T-helper 1 cell (primary cell): ENCODE data around the gene RABL2A.
"Not testable (repeated sequence)": the region's sequence is repeated elsewhere in the genome, so short reads cannot be mapped to it uniquely, and the experiment has no call there.

ENCODE experiments used
- DNase-seq, 5 donors: peaks; one replicate each; pipeline ENCODE4 v3.0.0-alpha.2; 2012 to 2020

RABL2A gene

GRCh38 chr2:113609822-113610221, 17.2 kb upstream of the RABL2A start:
- DNase-seq: not testable (repeated sequence)

- DNase-seq: not testable (repeated sequence)
Observed at GRCh38 chr2:113621002-113621401, 6.1 kb upstream of the RABL2A start.

GRCh38 chr2:113625906-113626305, 1.2 kb upstream of the RABL2A start:
- not testable (repeated sequence) for DNase-seq

GRCh38 chr2:113632849-113633345, 5.8 kb downstream of the RABL2A start:
- DNase-seq: not testable (repeated sequence)

- not testable (repeated sequence) for DNase-seq
Observed at GRCh38 chr2:113635358-113635757, 8.3 kb downstream of the RABL2A start.

GRCh38 chr2:113636226-113636625, 9.2 kb downstream of the RABL2A start:
- not testable (repeated sequence) for DNase-seq

GRCh38 chr2:113638084-113638483, 11.0 kb downstream of the RABL2A start:
- not testable (repeated sequence) for DNase-seq

- not testable (repeated sequence) for DNase-seq
Observed at GRCh38 chr2:113646217-113646616, 19.2 kb downstream of the RABL2A start.

GRCh38 chr2:113650834-113651815, 24.1 kb downstream of the RABL2A start:
- not testable (repeated sequence) for DNase-seq

GRCh38 chr2:113652599-113652998, 25.5 kb downstream of the RABL2A start:
- not testable (repeated sequence) for DNase-seq

- not testable (repeated sequence) for DNase-seq
Observed at GRCh38 chr2:113656031-113656624, 29.1 kb downstream of the RABL2A start.

- DNase-seq: not testable (repeated sequence)
Observed at GRCh38 chr2:113657735-113658134, 30.7 kb downstream of the RABL2A start.

- not testable (repeated sequence) for DNase-seq
Observed at GRCh38 chr2:113663285-113664060, 36.4 kb downstream of the RABL2A start.

GRCh38 chr2:113664761-113665533, 37.9 kb downstream of the RABL2A start:
- DNase-seq: not testable (repeated sequence)

GRCh38 chr2:113669013-113669412, 41.9 kb downstream of the RABL2A start:
- not testable (repeated sequence) for DNase-seq

- no peak for DNase-seq
Observed at GRCh38 chr2:113672326-113672932, 45.4 kb downstream of the RABL2A start.

- no peak for DNase-seq
Observed at GRCh38 chr2:113675875-113676274, 48.8 kb downstream of the RABL2A start.

- no peak for DNase-seq
Observed at GRCh38 chr2:113676623-113677266, 49.7 kb downstream of the RABL2A start.

GRCh38 chr2:113677330-113677729, 50.3 kb downstream of the RABL2A start:
- DNase-seq: no peak

- DNase-seq: no peak
Observed at GRCh38 chr2:113679457-113679856, 52.4 kb downstream of the RABL2A start.

- DNase-seq: no peak
Observed at GRCh38 chr2:113685471-113685870, 58.4 kb downstream of the RABL2A start.
